Measurements from ENCODE around the gene OTOS.

DNA sequence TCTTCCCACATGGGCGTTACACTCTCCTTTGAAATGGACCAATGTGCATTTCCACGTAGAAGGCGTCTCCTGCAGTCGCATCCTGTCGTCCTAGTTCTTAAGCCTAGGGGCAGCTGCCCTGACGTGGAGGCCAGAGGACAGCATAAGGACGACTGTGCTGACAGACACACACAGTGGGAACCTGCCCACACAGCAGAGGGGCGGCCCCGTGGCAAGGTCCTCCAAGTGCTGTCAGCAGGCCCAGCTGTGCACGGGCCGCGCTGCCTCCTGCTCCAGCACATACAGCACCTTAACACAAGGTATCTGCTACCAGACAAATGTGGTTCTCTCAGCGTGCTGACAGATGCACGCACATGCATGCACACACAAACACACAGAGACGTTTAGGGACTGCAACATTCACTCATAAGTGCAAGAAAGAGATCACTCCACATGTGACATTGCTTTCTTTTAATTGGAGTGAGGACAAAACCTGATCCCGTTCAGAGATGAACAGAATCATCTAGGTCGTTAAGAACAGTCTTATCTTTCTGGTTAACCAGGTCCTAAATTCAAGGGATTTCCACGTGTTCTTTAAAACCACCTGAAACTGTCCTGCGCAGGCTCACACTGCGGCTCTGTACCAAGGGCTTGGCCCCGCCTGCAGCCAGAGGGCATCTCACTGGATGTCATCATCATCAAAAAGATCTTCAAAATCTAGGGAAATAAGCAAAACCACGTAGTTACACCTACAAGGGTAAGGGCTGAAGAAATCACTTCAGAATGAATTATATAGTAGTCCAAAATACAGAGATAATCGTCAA lies 9.9 kb downstream of the OTOS start:
- TF ChIP-seq, protein P1, sequence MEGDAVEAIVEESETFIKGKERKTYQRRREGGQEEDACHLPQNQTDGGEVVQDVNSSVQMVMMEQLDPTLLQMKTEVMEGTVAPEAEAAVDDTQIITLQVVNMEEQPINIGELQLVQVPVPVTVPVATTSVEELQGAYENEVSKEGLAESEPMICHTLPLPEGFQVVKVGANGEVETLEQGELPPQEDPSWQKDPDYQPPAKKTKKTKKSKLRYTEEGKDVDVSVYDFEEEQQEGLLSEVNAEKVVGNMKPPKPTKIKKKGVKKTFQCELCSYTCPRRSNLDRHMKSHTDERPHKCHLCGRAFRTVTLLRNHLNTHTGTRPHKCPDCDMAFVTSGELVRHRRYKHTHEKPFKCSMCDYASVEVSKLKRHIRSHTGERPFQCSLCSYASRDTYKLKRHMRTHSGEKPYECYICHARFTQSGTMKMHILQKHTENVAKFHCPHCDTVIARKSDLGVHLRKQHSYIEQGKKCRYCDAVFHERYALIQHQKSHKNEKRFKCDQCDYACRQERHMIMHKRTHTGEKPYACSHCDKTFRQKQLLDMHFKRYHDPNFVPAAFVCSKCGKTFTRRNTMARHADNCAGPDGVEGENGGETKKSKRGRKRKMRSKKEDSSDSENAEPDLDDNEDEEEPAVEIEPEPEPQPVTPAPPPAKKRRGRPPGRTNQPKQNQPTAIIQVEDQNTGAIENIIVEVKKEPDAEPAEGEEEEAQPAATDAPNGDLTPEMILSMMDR (conservative IDR thresholded peaks at IDR 0.05; ENCODE audit: low read length), result no peak
- no peak for TF ChIP-seq EZH2phosphoT487 (IDR thresholded peaks at IDR 0.05; ENCODE audit: borderline replicate concordance, low read depth, low read length)
